Stimulated activated CD8-positive, alpha-beta memory T cell treated with anti-CD3 and anti-CD28 coated beads, Interleukin-15, amount 100 ng/mL, for 24 hours (primary cell): Measurements from ENCODE around the gene GDI1.
A peak's percentile ranks its signal among the peaks of the same experiment; 100 is the strongest.

Source experiments
- DNase-seq: peaks from one replicate; pipeline ENCODE4 v3.0.0-alpha.2; 2020; ENCODE audit warnings: low read depth

Gene GDI1

GRCh38 chrX:154481911-154482601, 45.1 kb downstream of the GDI1 start:
- DNase-seq: no peak

- no peak for DNase-seq
These were observed 45.8 kb downstream of the GDI1 start for GRCh38 chrX:154482786-154483185.

GRCh38 chrX:154483325-154483724, 46.4 kb downstream of the GDI1 start:
- DNase-seq: no peak

- no peak for DNase-seq
These were observed 47.5 kb downstream of the GDI1 start for GRCh38 chrX:154484255-154485149.

GRCh38 chrX:154485150-154486051, 48.4 kb downstream of the GDI1 start:
- no peak for DNase-seq

GRCh38 chrX:154486052-154486395, 49.1 kb downstream of the GDI1 start:
- no peak for DNase-seq

GRCh38 chrX:154486396-154487207, 49.6 kb downstream of the GDI1 start, which contains the start of gene UBL4A:
Gene UBL4A, minus strand, starts transcription at chrX:154486615. Its CDS starts 31 bp downstream, at chrX:154486584.
- DNase-seq: peak; percentile 31

- no peak for DNase-seq
These were observed 50.8 kb downstream of the GDI1 start for GRCh38 chrX:154487518-154488290.

GRCh38 chrX:154488336-154489075, 51.6 kb downstream of the GDI1 start:
- DNase-seq: no peak

GRCh38 chrX:154489182-154489581, 52.2 kb downstream of the GDI1 start:
- DNase-seq: no peak

- no peak for DNase-seq
These were observed 53.1 kb downstream of the GDI1 start for GRCh38 chrX:154490021-154490413.

- peak; percentile 64 for DNase-seq
These were observed 53.6 kb downstream of the GDI1 start, which contains the start of gene SLC10A3 for GRCh38 chrX:154490414-154491083. Gene SLC10A3, minus strand, starts transcription at chrX:154490629. Its CDS starts 1,689 bp downstream, at chrX:154488940.
